Transverse colon (tissue), 1 donor: ENCODE results near the gene THEM5.

ENCODE experiments used
- EP300 ChIP-seq: sonication (generic); formaldehyde crosslinking; IDR thresholded peaks from one replicate; pipeline ENCODE4 v1.6.1; 2017; ENCODE audit warnings: antibody characterized with exemption, low read depth
- POLR2A ChIP-seq: fragments of 450-650 bp; IDR thresholded peaks from one replicate; pipeline ENCODE4 v1.6.1; 2016; ENCODE audit warnings: antibody characterized with exemption, mild to moderate bottlenecking, moderate library complexity

DNA sequence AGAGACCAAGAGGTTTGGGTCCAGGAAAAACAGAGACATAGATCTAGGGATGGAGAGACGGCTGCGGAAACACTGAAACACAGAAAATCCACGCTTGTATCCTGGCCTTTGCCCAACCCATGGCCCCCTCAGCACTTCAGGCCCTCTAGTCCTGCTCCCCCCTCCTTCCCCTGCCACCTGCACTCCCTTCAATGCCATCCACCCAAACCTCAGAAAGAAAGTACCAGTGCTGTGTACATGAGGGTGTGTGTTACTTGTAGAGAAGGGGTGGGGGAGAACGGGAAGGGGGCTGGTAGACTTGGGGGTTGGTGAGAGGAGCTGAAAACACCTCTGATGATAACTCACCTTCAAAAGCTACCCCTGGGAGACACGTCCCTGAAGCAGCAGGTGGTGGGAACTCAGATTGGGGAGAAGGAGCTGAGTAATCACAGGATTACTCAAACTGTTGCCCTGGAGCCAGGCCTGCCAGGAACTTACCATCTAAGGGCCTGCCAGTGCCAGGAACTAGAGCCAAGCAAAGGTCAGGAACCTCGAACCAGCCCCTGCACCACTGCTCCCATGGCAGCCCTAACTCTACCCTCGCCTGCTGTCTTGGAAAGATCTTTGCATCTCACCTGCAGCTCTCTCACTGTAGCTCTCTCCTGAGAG is 33.4 kb downstream of the THEM5 start:
- no peak for TF ChIP-seq POLR2A
- TF ChIP-seq EP300, result no peak
